Mucosa of stomach (tissue), 1 donor: ENCODE measurements around the gene MAVS.
"Not testable (repeated sequence)": the region's sequence is repeated elsewhere in the genome, so short reads cannot be mapped to it uniquely, and the experiment has no call there.

ENCODE experiments used
- H3K27me3 ChIP-seq: one replicate; pipeline ENCODE4 v1.7.0; 2013; ENCODE audit warnings: mild to moderate bottlenecking, low read length; ENCODE audit not compliant: control insufficient read depth, insufficient read depth
- H3K36me3 ChIP-seq: one replicate; pipeline ENCODE4 v1.7.0; 2013; ENCODE audit warnings: low read length; ENCODE audit not compliant: control insufficient read depth, insufficient read depth
- H3K4me1 ChIP-seq: one replicate; pipeline ENCODE4 v1.7.0; 2013; ENCODE audit warnings: mild to moderate bottlenecking, low read length; ENCODE audit not compliant: control insufficient read depth, insufficient read depth
- H3K4me3 ChIP-seq: one replicate; pipeline ENCODE4 v1.7.0; 2013; ENCODE audit warnings: low read length
- H3K9ac ChIP-seq: one replicate; pipeline ENCODE4 v1.7.0; 2013; ENCODE audit warnings: mild to moderate bottlenecking, low read length, moderate library complexity
- H3K9me3 ChIP-seq: one replicate; pipeline ENCODE4 v1.7.0; 2013; ENCODE audit warnings: mild to moderate bottlenecking, low read length, moderate library complexity; ENCODE audit not compliant: control insufficient read depth
- donor health status: Pancreatic carcinoma.

The MAVS gene

GRCh38 chr20:3819411-3820047, 27.1 kb upstream of the MAVS start:
- Histone ChIP-seq H3K36me3 (peaks cover 7% of the 10 kb centered on the region), H3K9me3 (no peaks in the 10 kb centered on the region), H3K4me3 (peak overlapping the region; percentile 95), H3K9ac (peak overlapping the region; percentile 95), H3K27me3 (no peaks in the 10 kb centered on the region), H3K4me1 (peaks cover 24% of the 10 kb centered on the region)

GRCh38 chr20:3820048-3820900, 26.4 kb upstream of the MAVS start, which contains the start of gene AP5S1:
Gene AP5S1 (plus strand): TSS chr20:3820547. CDS start chr20:3822118, 1,571 bp downstream.
- Histone ChIP-seq H3K4me3 (peak within 1 kb of the TSS; percentile 95), H3K27me3 (no peaks in the 10 kb centered on the region), H3K9me3 (no peaks in the 10 kb centered on the region), H3K4me1 (peaks cover 24% of the 10 kb centered on the region), H3K9ac (peak within 1 kb of the TSS; percentile 95), H3K36me3 (peaks cover 7% of the 10 kb centered on the region)

GRCh38 chr20:3820901-3821727, 25.5 kb upstream of the MAVS start:
- peak overlapping the region; percentile 95 for H3K9ac ChIP-seq
- H3K4me3 ChIP-seq = peak overlapping the region; percentile 95
- peaks cover 24% of the 10 kb centered on the region for H3K4me1 ChIP-seq
- no peaks in the 10 kb centered on the region for H3K27me3 ChIP-seq
- H3K9me3 ChIP-seq = no peaks in the 10 kb centered on the region
- peaks cover 7% of the 10 kb centered on the region for H3K36me3 ChIP-seq

GRCh38 chr20:3821996-3822395, 24.6 kb upstream of the MAVS start:
- Histone ChIP-seq H3K36me3 (peaks cover 7% of the 10 kb centered on the region), H3K9ac (no peak overlapping the region), H3K27me3 (no peaks in the 10 kb centered on the region), H3K4me3 (no peak overlapping the region), H3K9me3 (no peaks in the 10 kb centered on the region), H3K4me1 (peaks cover 24% of the 10 kb centered on the region)

GRCh38 chr20:3823881-3824280, 22.8 kb upstream of the MAVS start:
- Histone ChIP-seq H3K27me3 (no peaks in the 10 kb centered on the region), H3K9me3 (no peaks in the 10 kb centered on the region), H3K9ac (no peak overlapping the region), H3K4me3 (no peak overlapping the region), H3K36me3 (peaks cover 7% of the 10 kb centered on the region), H3K4me1 (peaks cover 17% of the 10 kb centered on the region)

- peaks cover 10% of the 10 kb centered on the region for H3K4me1 ChIP-seq
- no peak overlapping the region for H3K4me3 ChIP-seq
- no peak overlapping the region for H3K9ac ChIP-seq
- H3K36me3 ChIP-seq = peaks cover 7% of the 10 kb centered on the region
- H3K27me3 ChIP-seq = no peaks in the 10 kb centered on the region
- H3K9me3 ChIP-seq = no peaks in the 10 kb centered on the region
Measured at GRCh38 chr20:3825526-3825925, 21.1 kb upstream of the MAVS start.

GRCh38 chr20:3826420-3826819, 20.2 kb upstream of the MAVS start:
- Histone ChIP-seq H3K9me3 (no peaks in the 10 kb centered on the region), H3K36me3 (peaks cover 7% of the 10 kb centered on the region)

GRCh38 chr20:3828798-3829197, 17.8 kb upstream of the MAVS start:
- Histone ChIP-seq H3K9me3 (no peaks in the 10 kb centered on the region), H3K36me3 (no peaks in the 10 kb centered on the region), H3K4me3 (no peak overlapping the region), H3K27me3 (no peaks in the 10 kb centered on the region), H3K4me1 (no peaks in the 10 kb centered on the region), H3K9ac (no peak overlapping the region)

More at GRCh38 chr20:3826420-3826819, 20.2 kb upstream of the MAVS start:
- Histone ChIP-seq H3K9ac (no peak overlapping the region), H3K27me3 (no peaks in the 10 kb centered on the region), H3K4me3 (no peak overlapping the region), H3K4me1 (peaks cover 5% of the 10 kb centered on the region)

- H3K4me1 ChIP-seq, H3K9ac ChIP-seq, H3K4me3 ChIP-seq, H3K9me3 ChIP-seq, H3K27me3 ChIP-seq, H3K36me3 ChIP-seq: not testable (repeated sequence)
Measured at GRCh38 chr20:3829891-3830290, 16.7 kb upstream of the MAVS start.

- Histone ChIP-seq H3K36me3 (no peaks in the 10 kb centered on the region), H3K9ac (no peak overlapping the region), H3K27me3 (no peaks in the 10 kb centered on the region), H3K9me3 (no peaks in the 10 kb centered on the region), H3K4me1 (no peaks in the 10 kb centered on the region), H3K4me3 (no peak overlapping the region)
Measured at GRCh38 chr20:3836132-3836531, 10.5 kb upstream of the MAVS start.

GRCh38 chr20:3839328-3839727, 7.3 kb upstream of the MAVS start:
- no peak overlapping the region for H3K4me3 ChIP-seq
- H3K9ac ChIP-seq = no peak overlapping the region
- H3K27me3 ChIP-seq = no peaks in the 10 kb centered on the region
- no peaks in the 10 kb centered on the region for H3K9me3 ChIP-seq
- no peaks in the 10 kb centered on the region for H3K36me3 ChIP-seq
- H3K4me1 ChIP-seq = no peaks in the 10 kb centered on the region

GRCh38 chr20:3840201-3840600, 6.4 kb upstream of the MAVS start:
- not testable (repeated sequence) for H3K9ac ChIP-seq, H3K4me1 ChIP-seq, H3K9me3 ChIP-seq, H3K36me3 ChIP-seq, H3K4me3 ChIP-seq, H3K27me3 ChIP-seq
